Tibial nerve (tissue), 4 donors: ENCODE results near the gene KLF11. TPM values are rescaled to one million over a fixed set of nuclear protein-coding genes. Genes with fewer than 3 reads are reported as not detected.
"Not testable (repeated sequence)": the region's sequence is repeated elsewhere in the genome, so short reads cannot be mapped to it uniquely, and the experiment has no call there.

Experiments used
- DNase-seq, 2 donors: peaks; one replicate each; pipeline ENCODE4 v3.0.0-alpha.2; 2019; ENCODE audit warnings: low spot score in 2 of 2
- H3K27ac ChIP-seq, 4 donors: fragments of 200-600 bp; sonication (generic) in 3 of 4; one replicate each; pipeline ENCODE4 v1.5.1; 2017 to 2019; ENCODE audit warnings: mild to moderate bottlenecking in 1 of 4
- H3K27me3 ChIP-seq, 2 donors: fragments of 200-600 bp; sonication (generic) in 1 of 2; one replicate each; pipeline versions ENCODE4 v1.5.1 to v1.6.0; 2017 to 2019
- H3K36me3 ChIP-seq, 3 donors: fragments of 200-600 bp; sonication (generic); one replicate each; pipeline ENCODE4 v1.5.1; 2018 to 2019
- H3K4me1 ChIP-seq, 4 donors: fragments of 200-600 bp; sonication (generic) in 3 of 4; one replicate each; pipeline ENCODE4 v1.5.1; 2017 to 2019
- H3K4me3 ChIP-seq, 4 donors: fragments of 200-600 bp; sonication (generic) in 3 of 4; one replicate each; pipeline ENCODE4 v1.5.1; 2017 to 2019; ENCODE audit warnings: mild to moderate bottlenecking in 1 of 4, moderate library complexity in 1 of 4
- H3K9me3 ChIP-seq, 4 donors: fragments of 200-600 bp; sonication (generic) in 3 of 4; one replicate each; pipeline ENCODE4 v1.5.1; 2017 to 2019
- EP300 ChIP-seq, 2 donors: sonication (generic); formaldehyde crosslinking; IDR thresholded peaks; one replicate each; pipeline ENCODE4 v1.6.1; 2017; ENCODE audit warnings: antibody characterized with exemption in 2 of 2, mild to moderate bottlenecking in 1 of 2
- POLR2A ChIP-seq, 2 donors: fragments of 450-650 bp; IDR thresholded peaks; one replicate each; pipeline ENCODE4 v1.6.1; 2017; ENCODE audit warnings: antibody characterized with exemption in 2 of 2, mild to moderate bottlenecking in 2 of 2, moderate library complexity in 2 of 2
- WGBS, 2 donors: methylation state at CpG; one replicate each; pipeline ENCODE4 v1.1.5; 2018; 5-methylcytosine and 5-hydroxymethylcytosine counted together
- total RNA-seq, 4 donors: library from RNA; depleted of rRNA; stranded (reverse); fragments of >200 nt; gene quantifications; one replicate each; pipeline ENCODE4 v1.1.0, GENCODE V29; 2016
- TF ChIP-seq, protein P1 (sequence below), 5 experiments: fragments of 200-600 bp in 3 of 5; fragments of 450-650 bp in 2 of 5; sonication (generic) in 3 of 5; IDR thresholded peaks; one replicate each; pipeline ENCODE4 v1.5.1; 2016 to 2019; ENCODE audit warnings: antibody characterized with exemption in 5 of 5, mild to moderate bottlenecking in 3 of 5, moderate library complexity in 2 of 5

KLF11 gene
- total RNA-seq, 4 donors from 2014 or later, result 17.1 to 23.7 (median 20.9) TPM

DNA sequence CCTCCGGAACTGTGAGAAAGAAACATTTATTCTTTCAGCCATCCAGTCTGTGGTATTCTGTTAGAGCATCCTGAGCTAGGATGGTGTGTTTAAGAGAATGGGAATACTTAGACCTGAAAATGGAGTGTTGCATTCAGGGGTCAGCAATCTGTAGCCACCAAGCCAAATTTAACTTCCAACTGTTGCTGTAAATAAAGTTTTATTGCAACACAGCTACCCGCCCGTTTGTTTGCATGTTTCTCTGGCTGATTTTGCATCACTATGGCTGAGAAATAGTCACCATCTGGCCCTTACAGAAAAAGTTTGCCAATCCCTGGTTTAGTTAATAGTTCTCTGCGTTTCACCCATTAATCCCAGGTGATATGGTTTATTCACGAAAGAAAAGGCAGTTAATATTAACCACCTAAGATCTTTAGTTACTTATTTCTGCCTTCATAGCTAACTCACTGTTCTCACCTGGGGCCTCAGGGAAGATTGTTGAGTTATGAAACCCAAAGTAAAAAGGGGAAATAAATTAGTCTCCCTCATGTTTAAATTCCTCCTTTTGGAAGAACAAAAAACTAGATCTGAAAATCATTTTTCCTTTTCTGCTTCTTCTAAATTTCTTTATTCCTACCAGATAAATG is 46.3 kb downstream of the KLF11 start:
- TF ChIP-seq EP300 (IDR thresholded peaks at IDR 0.05) (no peak), POLR2A (IDR thresholded peaks at IDR 0.05) (no peak)
- TF ChIP-seq, protein P1, sequence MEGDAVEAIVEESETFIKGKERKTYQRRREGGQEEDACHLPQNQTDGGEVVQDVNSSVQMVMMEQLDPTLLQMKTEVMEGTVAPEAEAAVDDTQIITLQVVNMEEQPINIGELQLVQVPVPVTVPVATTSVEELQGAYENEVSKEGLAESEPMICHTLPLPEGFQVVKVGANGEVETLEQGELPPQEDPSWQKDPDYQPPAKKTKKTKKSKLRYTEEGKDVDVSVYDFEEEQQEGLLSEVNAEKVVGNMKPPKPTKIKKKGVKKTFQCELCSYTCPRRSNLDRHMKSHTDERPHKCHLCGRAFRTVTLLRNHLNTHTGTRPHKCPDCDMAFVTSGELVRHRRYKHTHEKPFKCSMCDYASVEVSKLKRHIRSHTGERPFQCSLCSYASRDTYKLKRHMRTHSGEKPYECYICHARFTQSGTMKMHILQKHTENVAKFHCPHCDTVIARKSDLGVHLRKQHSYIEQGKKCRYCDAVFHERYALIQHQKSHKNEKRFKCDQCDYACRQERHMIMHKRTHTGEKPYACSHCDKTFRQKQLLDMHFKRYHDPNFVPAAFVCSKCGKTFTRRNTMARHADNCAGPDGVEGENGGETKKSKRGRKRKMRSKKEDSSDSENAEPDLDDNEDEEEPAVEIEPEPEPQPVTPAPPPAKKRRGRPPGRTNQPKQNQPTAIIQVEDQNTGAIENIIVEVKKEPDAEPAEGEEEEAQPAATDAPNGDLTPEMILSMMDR (IDR thresholded peaks at IDR 0.05), result no peak
- DNase-seq, result no peak
- 50 to 63% methylated on average over 5 of the region's 5 CpGs for WGBS, 2 donors
- Histone ChIP-seq H3K27me3 (peaks cover 0 to 32% of the 10 kb centered on the region in 2 donors), H3K27ac (no peak overlapping the region), H3K9me3 (no peaks in the 10 kb centered on the region), H3K4me1 (peaks cover 0 to 7% (median 0%) of the 10 kb centered on the region in 4 donors), H3K4me3 (no peak overlapping the region), H3K36me3 (no peaks in the 10 kb centered on the region)

DNA sequence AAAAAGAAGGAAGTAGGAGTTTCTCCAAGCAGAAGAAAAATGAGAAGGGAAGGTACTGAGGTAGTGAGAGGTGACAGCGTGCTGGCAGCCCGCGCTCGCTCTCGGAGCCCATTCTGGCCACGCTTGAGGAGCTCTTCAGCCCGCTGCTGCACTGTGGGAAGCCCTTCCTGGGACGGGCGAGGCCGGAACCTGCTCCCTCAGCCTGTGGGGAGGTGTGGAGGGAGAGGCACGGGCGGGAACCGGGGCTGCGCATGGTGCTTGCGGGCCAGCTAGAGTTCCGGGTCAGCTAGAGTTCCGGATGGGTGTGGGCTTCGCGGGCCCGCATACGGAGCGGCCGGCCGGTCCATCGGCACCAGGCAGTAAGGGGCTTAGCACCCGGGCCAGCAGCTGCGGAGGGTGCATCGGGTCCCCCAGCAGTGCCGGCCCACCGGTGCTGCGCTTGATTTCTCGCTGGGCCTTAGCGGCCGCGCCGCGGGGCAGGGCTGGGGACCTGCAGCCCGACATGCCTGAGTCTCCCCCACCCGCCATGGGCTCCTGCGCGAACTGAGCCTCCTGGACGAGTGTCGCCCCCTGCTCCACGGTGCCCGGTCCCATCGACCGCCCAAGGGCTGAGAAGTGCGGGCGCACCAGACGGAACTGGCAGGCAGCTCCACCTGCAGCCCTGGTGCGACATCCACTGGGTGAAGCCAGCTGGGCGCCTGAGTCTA is 48.0 kb downstream of the KLF11 start:
- Histone ChIP-seq H3K4me3 (peak overlapping the region; percentile 0 to 35 (median 20)), H3K9me3 (no peaks in the 10 kb centered on the region), H3K4me1 (peaks cover 0 to 7% (median 0%) of the 10 kb centered on the region in 4 donors), H3K27me3 (peaks cover 0 to 32% of the 10 kb centered on the region in 2 donors), H3K27ac (no peak overlapping the region), H3K36me3 (no peaks in the 10 kb centered on the region)
- 20 to 21% methylated on average over 45 to 52 of the region's 52 CpGs for WGBS, 2 donors
- TF ChIP-seq EP300 (IDR thresholded peaks at IDR 0.05) (no peak), POLR2A (IDR thresholded peaks at IDR 0.05) (no peak)
- TF ChIP-seq, protein P1 (IDR thresholded peaks at IDR 0.05), result no peak
- DNase-seq, result no peak

DNA sequence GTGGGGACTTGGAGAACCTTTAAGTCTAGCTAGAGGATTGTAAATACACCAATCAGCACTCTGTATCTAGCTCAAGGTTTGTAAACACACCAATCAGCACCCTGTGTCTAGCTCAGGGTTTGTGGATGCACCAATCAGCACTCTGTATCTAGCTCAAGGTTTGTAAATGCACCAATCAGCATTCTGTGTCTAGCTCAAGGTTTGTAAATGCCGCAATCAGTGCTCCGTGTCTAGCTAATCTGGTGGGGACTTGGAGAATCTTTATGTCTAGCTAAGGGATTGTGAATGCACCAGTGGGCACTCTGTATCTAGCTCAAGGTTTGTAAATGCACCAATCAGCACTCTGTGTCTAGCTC is 48.5 kb downstream of the KLF11 start:
- 95 to 97% methylated on average over 2 of the region's 2 CpGs for WGBS, 2 donors
- not testable (repeated sequence) for H3K27ac ChIP-seq, H3K9me3 ChIP-seq, DNase-seq, H3K36me3 ChIP-seq, H3K4me1 ChIP-seq
- peak overlapping the region in 1 of 4 donors; percentile 35 for H3K4me3 ChIP-seq
- peaks cover 0 to 32% of the 10 kb centered on the region in 2 donors for H3K27me3 ChIP-seq

DNA sequence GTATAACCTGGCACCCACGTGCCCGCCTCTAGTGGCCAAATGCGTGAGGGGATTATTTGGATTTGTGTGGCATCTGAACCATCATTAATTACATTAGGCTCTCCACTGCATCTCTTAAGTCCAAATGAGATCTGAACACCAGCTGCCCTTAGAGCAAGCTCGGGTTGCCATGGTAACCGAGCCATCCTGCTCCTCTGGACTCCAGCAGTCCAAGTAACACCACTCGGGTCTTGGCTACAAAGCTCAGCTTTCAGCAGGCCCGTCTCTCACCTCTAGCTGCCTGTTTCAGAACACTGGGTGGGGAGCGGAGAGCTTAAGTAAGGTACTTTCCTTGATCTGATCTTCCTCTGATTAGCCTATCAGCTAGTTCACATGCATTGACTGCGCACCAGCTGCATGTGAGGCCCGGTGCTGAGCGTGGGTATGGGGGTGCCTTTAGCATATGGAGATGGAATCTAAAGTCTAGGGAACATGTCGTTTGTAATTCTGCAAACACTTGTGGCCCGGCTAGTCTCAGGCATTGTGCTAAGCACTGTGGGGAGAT is 51.0 kb downstream of the KLF11 start:
- Histone ChIP-seq H3K9me3 (no peaks in the 10 kb centered on the region), H3K4me3 (no peak overlapping the region), H3K27ac (no peak overlapping the region), H3K36me3 (no peaks in the 10 kb centered on the region), H3K27me3 (peaks cover 0 to 32% of the 10 kb centered on the region in 2 donors), H3K4me1 (peaks cover 0 to 7% (median 3%) of the 10 kb centered on the region in 4 donors)
- TF ChIP-seq, protein P1 (IDR thresholded peaks at IDR 0.05), result no peak
- DNase-seq, result no peak
- 87 to 88% methylated on average over 11 to 13 of the region's 13 CpGs for WGBS, 2 donors

DNA sequence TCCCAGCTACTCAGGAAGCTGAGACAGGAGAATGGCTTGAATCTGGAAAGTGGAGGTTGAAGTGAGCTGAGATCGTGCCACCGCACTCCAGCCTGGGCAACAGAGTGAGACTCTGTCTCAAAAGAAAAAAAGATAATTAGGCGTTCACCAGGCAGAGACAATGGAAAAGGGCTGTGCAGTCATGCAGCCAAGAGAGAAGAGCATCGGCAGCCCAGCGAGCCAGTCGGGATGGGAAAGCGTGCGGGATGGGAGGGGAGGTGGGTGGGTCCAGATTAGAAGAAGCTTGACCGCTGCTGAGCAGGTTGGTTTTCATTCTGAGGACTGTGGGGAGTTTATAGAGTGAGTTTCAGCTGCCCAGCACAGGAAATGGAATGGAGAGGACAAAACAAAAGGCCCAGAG is 51.8 kb downstream of the KLF11 start:
- TF ChIP-seq, protein P1 (IDR thresholded peaks at IDR 0.05), result no peak
- DNase-seq, result no peak
- Histone ChIP-seq H3K4me1 (peaks cover 0 to 7% (median 3%) of the 10 kb centered on the region in 4 donors), H3K4me3 (no peak overlapping the region), H3K36me3 (no peaks in the 10 kb centered on the region), H3K9me3 (no peaks in the 10 kb centered on the region), H3K27ac (no peak overlapping the region), H3K27me3 (peaks cover 0 to 32% of the 10 kb centered on the region in 2 donors)
- WGBS, 2 donors, result 70 to 80% methylated on average over 9 of the region's 9 CpGs
